Endothelial cell (in vitro differentiated cells): ENCODE results near the gene HSPA9. TPM values are rescaled to one million over a fixed set of nuclear protein-coding genes. Genes with fewer than 3 reads are reported as not detected.

Experiments
- DNase-seq: peaks from one replicate; pipeline ENCODE4 v3.0.0; 2021; ENCODE audit warnings: low spot score
- H3K27ac Mint-ChIP-seq: one replicate; pipeline ENCODE4 v1.8.0; 2021; ENCODE audit warnings: mixed read lengths, inconsistent platforms; ENCODE audit not compliant: unreplicated experiment
- H3K27me3 Mint-ChIP-seq: one replicate; pipeline ENCODE4 v1.8.0; 2021; ENCODE audit warnings: mild to moderate bottlenecking, moderate library complexity, mixed read lengths, inconsistent platforms; ENCODE audit not compliant: unreplicated experiment
- H3K36me3 Mint-ChIP-seq: one replicate; pipeline ENCODE4 v1.8.0; 2021; ENCODE audit warnings: mild to moderate bottlenecking, low read depth, mixed read lengths, inconsistent platforms; ENCODE audit not compliant: unreplicated experiment
- H3K4me1 Mint-ChIP-seq: one replicate; pipeline ENCODE4 v1.8.0; 2021; ENCODE audit warnings: mild to moderate bottlenecking, mixed read lengths, inconsistent platforms; ENCODE audit not compliant: unreplicated experiment
- H3K4me3 Mint-ChIP-seq: one replicate; pipeline ENCODE4 v1.8.0; 2021; ENCODE audit warnings: mild to moderate bottlenecking, mixed read lengths, inconsistent platforms; ENCODE audit not compliant: unreplicated experiment
- H3K9me3 Mint-ChIP-seq: one replicate; pipeline ENCODE4 v1.8.0; 2021; ENCODE audit warnings: mixed read lengths, inconsistent platforms; ENCODE audit not compliant: unreplicated experiment
- CTCF ChIP-seq: fragments of 200-600 bp; sonication (generic); IDR thresholded peaks from one replicate; pipeline ENCODE4 v1.5.0; 2021; ENCODE audit warnings: antibody characterized with exemption; ENCODE audit not compliant: unreplicated experiment
- total RNA-seq: library from RNA; stranded (reverse); fragmentation: NEBNext Ultra II Directional; extraction: Animal tissue kit (Norgen Biotek cat#: 25700); gene quantifications from one replicate; pipeline ENCODE4 v1.2.1, GENCODE V29; 2021; ENCODE audit not compliant: unreplicated experiment

The HSPA9 gene
- total RNA-seq, 1 donor from 2014 or later: 128 TPM

GRCh38 chr5:138585157-138585556 is 10.0 kb upstream of the HSPA9 start:
- Mint-ChIP-seq H3K36me3 (no peaks in the 10 kb centered on the region), H3K27ac (no peak overlapping the region), H3K27me3 (peaks cover 9% of the 10 kb centered on the region), H3K9me3 (no peaks in the 10 kb centered on the region), H3K4me3 (no peak overlapping the region), H3K4me1 (no peaks in the 10 kb centered on the region)
- no peak for TF ChIP-seq CTCF
- no peak for DNase-seq

DNA sequence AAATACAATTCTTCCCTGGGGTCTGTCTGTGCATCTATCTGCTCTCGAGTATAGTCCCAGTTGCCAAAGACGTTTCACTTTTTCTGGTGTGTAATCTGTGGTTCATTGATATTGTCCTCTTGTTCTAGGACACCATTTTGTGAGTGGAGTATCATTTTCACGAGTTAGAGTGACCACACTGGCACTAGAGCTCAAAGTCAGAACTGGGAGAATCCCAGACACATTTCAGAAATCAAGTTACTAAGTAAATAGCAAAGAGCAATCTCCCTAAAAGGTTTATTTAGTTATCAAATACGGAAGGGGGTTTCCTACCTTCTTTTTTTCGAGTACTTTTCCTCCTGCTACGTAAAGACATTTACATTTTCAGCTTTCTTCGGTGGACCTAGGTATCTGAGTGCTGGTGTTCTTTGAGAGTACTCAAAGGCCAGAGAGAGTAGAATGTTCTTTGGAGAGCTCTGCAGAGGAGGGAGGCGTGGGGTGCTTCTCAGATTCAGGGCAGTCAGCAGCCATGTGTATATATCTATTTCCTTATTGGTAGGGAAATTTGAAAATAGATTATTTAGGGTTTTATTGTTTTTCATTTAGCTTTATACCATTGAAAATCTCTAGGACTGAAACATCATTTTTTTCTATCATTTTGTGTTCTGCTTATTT is 8.9 kb upstream of the HSPA9 start:
- no peaks in the 10 kb centered on the region for H3K9me3 Mint-ChIP-seq
- no peak for DNase-seq
- H3K27me3 Mint-ChIP-seq: peaks cover 9% of the 10 kb centered on the region
- no peaks in the 10 kb centered on the region for H3K36me3 Mint-ChIP-seq
- no peaks in the 10 kb centered on the region for H3K4me1 Mint-ChIP-seq
- H3K4me3 Mint-ChIP-seq: no peak overlapping the region
- TF ChIP-seq CTCF: no peak
- H3K27ac Mint-ChIP-seq: no peak overlapping the region

DNA sequence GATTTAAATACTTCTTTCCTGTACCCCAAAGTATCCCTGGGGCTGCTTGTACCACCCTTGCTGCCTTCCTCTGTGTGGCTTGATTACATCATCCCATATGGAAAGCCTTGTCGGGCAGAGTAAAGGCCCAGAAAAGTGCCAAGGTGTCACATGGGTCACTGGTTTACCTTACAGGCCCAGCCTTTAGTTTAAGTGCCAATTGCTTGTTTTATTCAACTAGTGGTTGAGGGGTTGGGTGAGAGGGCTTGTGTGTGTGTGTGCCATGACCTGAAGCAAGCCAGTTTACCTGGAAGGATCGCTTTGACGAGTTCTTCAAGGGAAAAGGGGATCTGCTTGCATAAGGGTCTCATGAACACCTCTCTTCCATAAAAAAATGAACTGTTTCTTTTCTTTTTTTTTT is 7.8 kb upstream of the HSPA9 start:
- Mint-ChIP-seq H3K36me3 (no peaks in the 10 kb centered on the region), H3K9me3 (no peaks in the 10 kb centered on the region), H3K27me3 (peaks cover 9% of the 10 kb centered on the region), H3K4me3 (no peak overlapping the region), H3K4me1 (peaks cover under 1% of the 10 kb centered on the region), H3K27ac (no peak overlapping the region)
- DNase-seq: no peak
- no peak for TF ChIP-seq CTCF

- no peak for TF ChIP-seq CTCF
- Mint-ChIP-seq H3K36me3 (no peaks in the 10 kb centered on the region), H3K4me1 (peaks cover 8% of the 10 kb centered on the region), H3K4me3 (no peak overlapping the region), H3K9me3 (no peaks in the 10 kb centered on the region), H3K27ac (no peak overlapping the region), H3K27me3 (peaks cover 9% of the 10 kb centered on the region)
- no peak for DNase-seq
Observed at GRCh38 chr5:138580777-138581176, 5.6 kb upstream of the HSPA9 start.

DNA sequence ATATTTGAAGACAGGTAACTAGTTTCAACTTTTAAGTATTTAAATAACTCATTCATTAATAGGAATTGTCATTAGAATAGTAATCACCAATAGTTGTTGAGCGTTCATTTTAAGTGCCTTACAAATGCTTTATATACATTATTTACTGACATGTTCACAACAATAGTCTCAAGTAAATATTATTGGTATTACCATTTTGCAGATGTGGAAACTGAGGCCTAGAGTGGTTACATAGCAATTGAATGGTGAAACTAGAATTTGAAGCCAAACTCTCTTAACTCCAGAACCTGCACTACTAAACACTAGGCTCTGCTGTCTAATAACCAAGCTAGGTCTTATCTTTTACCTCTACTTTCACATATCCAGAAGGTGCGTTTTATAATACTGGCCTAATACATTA is 4.8 kb upstream of the HSPA9 start:
- Mint-ChIP-seq H3K4me1 (peaks cover 8% of the 10 kb centered on the region), H3K27me3 (peaks cover 9% of the 10 kb centered on the region), H3K9me3 (no peaks in the 10 kb centered on the region), H3K36me3 (no peaks in the 10 kb centered on the region), H3K4me3 (no peak overlapping the region), H3K27ac (no peak overlapping the region)
- DNase-seq: no peak
- no peak for TF ChIP-seq CTCF
